GM13977 (cell line): ENCODE data around the gene WDTC1.
"Not testable (repeated sequence)": the region's sequence is repeated elsewhere in the genome, so short reads cannot be mapped to it uniquely, and the experiment has no call there.

Experiments used
- DNase-seq: peaks from one replicate; pipeline ENCODE4 v3.0.0; 2012; ENCODE audit warnings: low spot score
- CTCF ChIP-seq: IDR thresholded peaks from 2 replicates; pipeline ENCODE4 v1.5.1; 2012; ENCODE audit warnings: mild to moderate bottlenecking, control low read depth; ENCODE audit not compliant: insufficient read depth; ENCODE audit errors: extremely low read depth, missing control alignments
- in situ Hi-C: fragments of 300-500 bp; cut with MboI; formaldehyde crosslinking; loops from one replicate; pipeline ENCODE4 v1.12.0; 2022; ENCODE audit warnings: low sequenced_read_pairs, low pct_unique_long_range_greater_than_20kb, mixed read lengths, inconsistent platforms; ENCODE audit not compliant: unreplicated experiment

WDTC1 gene

GRCh38 chr1:27216466-27216865 lies 18.0 kb upstream of the WDTC1 start:
- TF ChIP-seq CTCF, result no peak

GRCh38 chr1:27217401-27217800 lies 17.0 kb upstream of the WDTC1 start:
- TF ChIP-seq CTCF, result no peak
- in situ Hi-C loops, result no loop called here
- no peak for DNase-seq

More at GRCh38 chr1:27216466-27216865, 18.0 kb upstream of the WDTC1 start:
- DNase-seq, result no peak
- in situ Hi-C loops, result no loop called here

- TF ChIP-seq CTCF, result no peak
These were observed 15.7 kb upstream of the WDTC1 start for GRCh38 chr1:27218736-27219135.

GRCh38 chr1:27220096-27220495 lies 14.3 kb upstream of the WDTC1 start:
- in situ Hi-C loops, result no loop called here
- no peak for TF ChIP-seq CTCF
- DNase-seq, result no peak

More at GRCh38 chr1:27218736-27219135, 15.7 kb upstream of the WDTC1 start:
- in situ Hi-C loops, result no loop called here
- DNase-seq, result no peak

GRCh38 chr1:27220702-27221497 lies 13.5 kb upstream of the WDTC1 start:
- DNase-seq, result not testable (repeated sequence)

GRCh38 chr1:27225621-27226020 lies 8.8 kb upstream of the WDTC1 start:
- no peak for DNase-seq
- TF ChIP-seq CTCF, result no peak
- in situ Hi-C loops, result no loop called here

More at GRCh38 chr1:27220702-27221497, 13.5 kb upstream of the WDTC1 start:
- in situ Hi-C loops, result not testable (repeated sequence)

- no peak for TF ChIP-seq CTCF
- in situ Hi-C loops, result no loop called here
- DNase-seq, result no peak
These were observed 6.7 kb upstream of the WDTC1 start for GRCh38 chr1:27227765-27228164.
